ENCODE measurements around the gene DNPEP.

Gene DNPEP

GRCh38 chr2:219353129-219353528 lies 34.6 kb downstream of the DNPEP start:
- DNase-seq = no peak

GRCh38 chr2:219352448-219353023 lies 35.2 kb downstream of the DNPEP start:
- no peak for DNase-seq

- no peak for DNase-seq
Measured at GRCh38 chr2:219350710-219351221, 36.9 kb downstream of the DNPEP start.

- DNase-seq = no peak
Measured at GRCh38 chr2:219350215-219350614, 37.5 kb downstream of the DNPEP start.

- DNase-seq = peak; percentile 48
Measured at GRCh38 chr2:219344751-219345430, 42.8 kb downstream of the DNPEP start.

- DNase-seq = no peak
Measured at GRCh38 chr2:219335373-219335786, 52.3 kb downstream of the DNPEP start.

- no peak for DNase-seq
Measured at GRCh38 chr2:219334076-219334475, 53.6 kb downstream of the DNPEP start.

GRCh38 chr2:219332542-219332941 lies 55.2 kb downstream of the DNPEP start, which contains the start of gene RESP18:
RESP18 (minus strand) TSS chr2:219332744.
- no peak for DNase-seq

GRCh38 chr2:219331560-219332213 lies 56.0 kb downstream of the DNPEP start:
- no peak for DNase-seq

GRCh38 chr2:219327719-219328118 lies 60.0 kb downstream of the DNPEP start:
- DNase-seq = peak; percentile 71

GRCh38 chr2:219325657-219326315 lies 61.9 kb downstream of the DNPEP start:
- DNase-seq = no peak

GRCh38 chr2:219325136-219325535 lies 62.6 kb downstream of the DNPEP start:
- DNase-seq = no peak

- no peak for DNase-seq
Measured at GRCh38 chr2:219323434-219323833, 64.3 kb downstream of the DNPEP start.
